WTC11 (cell line): Measurements from ENCODE around the gene SASH3.

Experiments
- CREB1 ChIP-seq: sonication (generic); formaldehyde crosslinking; IDR thresholded peaks from 2 replicates; pipeline ENCODE4 v1.8.0; 2023; ENCODE audit warnings: mild to moderate bottlenecking, missing genetic modification reagents
- ESRRA ChIP-seq: sonication (generic); formaldehyde crosslinking; IDR thresholded peaks from 2 replicates; pipeline ENCODE4 v1.8.1; 2022; ENCODE audit warnings: mild to moderate bottlenecking, missing genetic modification reagents, borderline replicate concordance
- GRHL2 ChIP-seq: fragments of 250-450 bp; sonication (Bioruptor Pico); IDR thresholded peaks from 2 replicates; pipeline ENCODE4 v1.8.0; 2022; ENCODE audit warnings: mild to moderate bottlenecking, moderate library complexity; ENCODE audit not compliant: insufficient replicate concordance, severe bottlenecking
- HMGA2 ChIP-seq: fragments of 250-450 bp; sonication (Bioruptor Pico); IDR thresholded peaks from 2 replicates; pipeline ENCODE4 v1.4.0; 2021; ENCODE audit warnings: mild to moderate bottlenecking, moderate library complexity
- NFYB ChIP-seq: sonication (generic); formaldehyde crosslinking; conservative IDR thresholded peaks from 2 replicates; pipeline ENCODE4 v1.8.0; 2022; ENCODE audit warnings: low read depth, missing genetic modification reagents
- SP1 ChIP-seq: sonication (generic); formaldehyde crosslinking; conservative IDR thresholded peaks from 2 replicates; pipeline ENCODE4 v1.8.1; 2022; ENCODE audit warnings: missing genetic modification reagents
- ZNF121 ChIP-seq: sonication (generic); formaldehyde crosslinking; IDR thresholded peaks from 2 replicates; pipeline ENCODE4 v1.8.0; 2023; ENCODE audit warnings: missing genetic modification reagents
- ZNF138 ChIP-seq: sonication (generic); formaldehyde crosslinking; conservative IDR thresholded peaks from 2 replicates; pipeline ENCODE4 v1.8.1; 2022; ENCODE audit warnings: mild to moderate bottlenecking, moderate library complexity, missing genetic modification reagents
- ZNF423 ChIP-seq: fragments of 250-450 bp; sonication (Bioruptor Pico); IDR thresholded peaks from 2 replicates; pipeline ENCODE4 v2.1.2; 2022; ENCODE audit warnings: mild to moderate bottlenecking, moderate library complexity
- TF ChIP-seq, protein P1 (sequence below): fragments of 200-600 bp; IDR thresholded peaks from 2 replicates; pipeline ENCODE4 v1.8.0; 2022; ENCODE audit warnings: antibody characterized with exemption
- TF ChIP-seq, protein P2 (sequence below): sonication (generic); formaldehyde crosslinking; IDR thresholded peaks from 2 replicates; pipeline ENCODE4 v1.8.1; 2023; ENCODE audit warnings: mild to moderate bottlenecking, missing genetic modification reagents, moderate library complexity

DNA sequence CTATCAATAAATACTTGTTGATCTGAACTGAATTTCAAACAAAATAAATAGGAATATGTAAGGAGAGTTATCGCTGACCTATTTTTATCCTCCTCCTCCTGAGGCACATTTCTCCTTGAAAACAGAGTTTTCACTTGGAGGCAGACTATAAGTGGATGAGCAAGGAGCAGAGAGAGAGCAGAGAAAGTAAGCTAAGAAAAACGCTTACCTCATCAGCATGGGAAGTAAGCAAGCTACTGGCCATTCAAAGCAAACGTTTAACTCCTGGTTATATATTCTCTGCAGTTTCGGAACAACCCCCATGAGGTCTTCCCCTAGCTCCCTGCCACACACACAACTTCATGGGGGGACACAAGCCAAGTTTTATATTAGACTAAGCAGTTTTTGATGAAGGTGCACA, 50.7 kb downstream of the SASH3 start:
- TF ChIP-seq GRHL2 (CRISPR knock-in tag) (no peak), ZNF121 (CRISPR knock-in tag) (no peak), NFYB (CRISPR knock-in tag) (no peak), HMGA2 (no peak), SP1 (CRISPR knock-in tag) (no peak), CREB1 (CRISPR knock-in tag) (no peak), ZNF138 (CRISPR knock-in tag) (no peak), ESRRA (no peak), ZNF423 (CRISPR knock-in tag) (no peak)
- TF ChIP-seq, protein P1, sequence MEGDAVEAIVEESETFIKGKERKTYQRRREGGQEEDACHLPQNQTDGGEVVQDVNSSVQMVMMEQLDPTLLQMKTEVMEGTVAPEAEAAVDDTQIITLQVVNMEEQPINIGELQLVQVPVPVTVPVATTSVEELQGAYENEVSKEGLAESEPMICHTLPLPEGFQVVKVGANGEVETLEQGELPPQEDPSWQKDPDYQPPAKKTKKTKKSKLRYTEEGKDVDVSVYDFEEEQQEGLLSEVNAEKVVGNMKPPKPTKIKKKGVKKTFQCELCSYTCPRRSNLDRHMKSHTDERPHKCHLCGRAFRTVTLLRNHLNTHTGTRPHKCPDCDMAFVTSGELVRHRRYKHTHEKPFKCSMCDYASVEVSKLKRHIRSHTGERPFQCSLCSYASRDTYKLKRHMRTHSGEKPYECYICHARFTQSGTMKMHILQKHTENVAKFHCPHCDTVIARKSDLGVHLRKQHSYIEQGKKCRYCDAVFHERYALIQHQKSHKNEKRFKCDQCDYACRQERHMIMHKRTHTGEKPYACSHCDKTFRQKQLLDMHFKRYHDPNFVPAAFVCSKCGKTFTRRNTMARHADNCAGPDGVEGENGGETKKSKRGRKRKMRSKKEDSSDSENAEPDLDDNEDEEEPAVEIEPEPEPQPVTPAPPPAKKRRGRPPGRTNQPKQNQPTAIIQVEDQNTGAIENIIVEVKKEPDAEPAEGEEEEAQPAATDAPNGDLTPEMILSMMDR, result no peak
- TF ChIP-seq, protein P2, sequence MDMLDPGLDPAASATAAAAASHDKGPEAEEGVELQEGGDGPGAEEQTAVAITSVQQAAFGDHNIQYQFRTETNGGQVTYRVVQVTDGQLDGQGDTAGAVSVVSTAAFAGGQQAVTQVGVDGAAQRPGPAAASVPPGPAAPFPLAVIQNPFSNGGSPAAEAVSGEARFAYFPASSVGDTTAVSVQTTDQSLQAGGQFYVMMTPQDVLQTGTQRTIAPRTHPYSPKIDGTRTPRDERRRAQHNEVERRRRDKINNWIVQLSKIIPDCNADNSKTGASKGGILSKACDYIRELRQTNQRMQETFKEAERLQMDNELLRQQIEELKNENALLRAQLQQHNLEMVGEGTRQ (CRISPR knock-in tag), result no peak
